Liver (tissue), 9 donors: ENCODE data around the gene SEMA4D. TPM values are rescaled to one million over a fixed set of nuclear protein-coding genes. Genes with fewer than 3 reads are reported as not detected.

Source experiments
- DNase-seq: peaks from one replicate; pipeline ENCODE4 v3.0.0-alpha.2; 2017; ENCODE audit warnings: low spot score
- H3K27ac ChIP-seq, 2 donors: one replicate each; pipeline ENCODE4 v1.7.0; 2013; ENCODE audit warnings: inconsistent platforms in 2 of 2, low read length in 2 of 2, control low read depth in 1 of 2, low read depth in 1 of 2, mild to moderate bottlenecking in 1 of 2
- H3K27me3 ChIP-seq, 4 donors: one replicate each; pipeline versions ENCODE4 v1.6.1 to v1.7.0; 2013; ENCODE audit warnings: low read length in 3 of 4, inconsistent platforms in 1 of 4, mild to moderate bottlenecking in 1 of 4, moderate library complexity in 1 of 4; ENCODE audit not compliant: control insufficient read depth in 4 of 4, insufficient read depth in 4 of 4
- H3K36me3 ChIP-seq, 4 donors: one replicate each; pipeline versions ENCODE4 v1.6.1 to v1.7.0; 2013; ENCODE audit warnings: low read length in 3 of 4, mild to moderate bottlenecking in 3 of 4, low read depth in 1 of 4, moderate library complexity in 1 of 4; ENCODE audit not compliant: control insufficient read depth in 4 of 4, insufficient read depth in 3 of 4
- H3K4me1 ChIP-seq, 4 donors: one replicate each; pipeline versions ENCODE4 v1.6.1 to v1.7.0; 2013; ENCODE audit warnings: low read length in 3 of 4, mild to moderate bottlenecking in 3 of 4, moderate library complexity in 1 of 4; ENCODE audit not compliant: control insufficient read depth in 4 of 4, insufficient read depth in 4 of 4
- H3K4me3 ChIP-seq, 3 donors: one replicate each; pipeline versions ENCODE4 v1.6.1 to v1.7.0; 2013; ENCODE audit warnings: low read length in 3 of 3, control low read depth in 1 of 3, low read depth in 1 of 3, mild to moderate bottlenecking in 1 of 3
- H3K9ac ChIP-seq, 2 donors: one replicate each; pipeline ENCODE4 v1.7.0; 2013; ENCODE audit warnings: low read length in 2 of 2, mild to moderate bottlenecking in 2 of 2, moderate library complexity in 2 of 2, control low read depth in 1 of 2, low read depth in 1 of 2
- H3K9me3 ChIP-seq, 4 donors: one replicate each; pipeline versions ENCODE4 v1.6.1 to v1.7.0; 2013; ENCODE audit warnings: low read length in 3 of 4; ENCODE audit not compliant: control insufficient read depth in 4 of 4
- ATF3 ChIP-seq: IDR thresholded peaks from 2 replicates; pipeline ENCODE4 v1.6.1; 2016; ENCODE audit warnings: antibody characterized with exemption
- EGR1 ChIP-seq, 2 donors: IDR thresholded peaks; 2 replicates each; pipeline ENCODE4 v1.6.1; 2016 to 2018; ENCODE audit warnings: antibody characterized with exemption in 2 of 2, low read depth in 2 of 2
- FOXA1 ChIP-seq: IDR thresholded peaks from 2 replicates; pipeline ENCODE4 v1.6.1; 2016; ENCODE audit warnings: antibody characterized with exemption
- FOXA2 ChIP-seq: IDR thresholded peaks from 2 replicates; pipeline ENCODE4 v1.6.1; 2016; ENCODE audit warnings: antibody characterized with exemption
- GABPA ChIP-seq, 2 donors: IDR thresholded peaks in 1 of 2; conservative IDR thresholded peaks in 1 of 2; 2 replicates each; pipeline ENCODE4 v1.6.1; 2016; ENCODE audit warnings: antibody characterized with exemption in 2 of 2, mild to moderate bottlenecking in 1 of 2, moderate library complexity in 1 of 2
- HNF4A ChIP-seq, 2 donors: conservative IDR thresholded peaks; 2 replicates each; pipeline ENCODE4 v1.6.1; 2016; ENCODE audit warnings: antibody characterized with exemption in 2 of 2, mild to moderate bottlenecking in 2 of 2
- HNF4G ChIP-seq: IDR thresholded peaks from 2 replicates; pipeline ENCODE4 v1.6.1; 2016; ENCODE audit warnings: antibody characterized with exemption
- JUND ChIP-seq, 2 donors: IDR thresholded peaks; 2 replicates each; pipeline ENCODE4 v1.6.1; 2016; ENCODE audit warnings: antibody characterized with exemption in 2 of 2
- NR2F2 ChIP-seq: IDR thresholded peaks from 2 replicates; pipeline ENCODE4 v1.6.1; 2016; ENCODE audit warnings: antibody characterized with exemption
- RAD21 ChIP-seq, 2 donors: IDR thresholded peaks; 2 replicates each; pipeline ENCODE4 v1.6.1; 2016; ENCODE audit warnings: antibody characterized with exemption in 2 of 2, mild to moderate bottlenecking in 2 of 2
- RXRA ChIP-seq, 2 donors: IDR thresholded peaks; 2 replicates each; pipeline ENCODE4 v1.6.1; 2017 to 2018; ENCODE audit warnings: antibody characterized with exemption in 2 of 2, mild to moderate bottlenecking in 1 of 2
- SP1 ChIP-seq: IDR thresholded peaks from 2 replicates; pipeline ENCODE4 v1.6.1; 2018; ENCODE audit warnings: antibody characterized with exemption, mild to moderate bottlenecking
- TAF1 ChIP-seq: conservative IDR thresholded peaks from 2 replicates; pipeline ENCODE4 v1.6.1; 2016; ENCODE audit warnings: antibody characterized with exemption, mild to moderate bottlenecking
- YY1 ChIP-seq: IDR thresholded peaks from 2 replicates; pipeline ENCODE4 v1.6.1; 2016; ENCODE audit warnings: antibody characterized with exemption, mild to moderate bottlenecking
- WGBS: extraction: QIAGEN DNeasy Blood & Tissue Kit; methylation state at CpG from one replicate; pipeline ENCODE4 v1.1.7; 2013; 5-methylcytosine and 5-hydroxymethylcytosine counted together
- polyA plus RNA-seq, 2 donors: library from polyadenylated mRNA; stranded (reverse) in 1 of 2; unstranded in 1 of 2; fragments of 200-250 nt in 1 of 2; fragments of >200 nt in 1 of 2; fragmentation: Nextera tagmentation in 1 of 2; extraction: Ambion mirVana in 1 of 2; gene quantifications; one replicate each; pipeline versions ENCODE4 v1.2.1 to v1.2.3, GENCODE V29; 2013 to 2015
- total RNA-seq, 2 donors: library from RNA; depleted of rRNA; stranded (reverse); fragments of >200 nt; gene quantifications; one replicate each; pipeline ENCODE4 v1.2.3, GENCODE V29; 2014
- TF ChIP-seq, protein P1 (sequence below): IDR thresholded peaks from 2 replicates; pipeline ENCODE4 v1.6.1; 2016; ENCODE audit warnings: antibody characterized with exemption
- TF ChIP-seq, protein P2 (sequence below): IDR thresholded peaks from 2 replicates; pipeline ENCODE4 v1.6.1; 2016; ENCODE audit warnings: antibody characterized with exemption
- TF ChIP-seq, protein P3 (sequence below): IDR thresholded peaks from 2 replicates; pipeline ENCODE4 v1.6.1; 2016; ENCODE audit warnings: antibody characterized with exemption, mild to moderate bottlenecking
- TF ChIP-seq, protein P4 (sequence below): fragments of 150-350 bp; IDR thresholded peaks from 2 replicates; pipeline ENCODE4 v1.5.1; 2017; ENCODE audit warnings: improper control_type of control experiment, low read depth, low read length; ENCODE audit not compliant: missing input control
- donor health status: healthy.
- donor health status: healthy.
- donor health status: healthy.
- donor health status: healthy.
- donor health status: healthy.

Gene SEMA4D
- total and polyA plus RNA-seq, 4 donors = 1.4 to 12.0 (median 4.1) TPM

- DNase-seq = no peak
- H3K9ac ChIP-seq = no peak overlapping the region
- WGBS = 87% methylated on average over 3 of the region's 3 CpGs
- H3K27me3 ChIP-seq = no peaks in the 10 kb centered on the region
- H3K4me3 ChIP-seq = no peak overlapping the region
- TF ChIP-seq, protein P1, sequence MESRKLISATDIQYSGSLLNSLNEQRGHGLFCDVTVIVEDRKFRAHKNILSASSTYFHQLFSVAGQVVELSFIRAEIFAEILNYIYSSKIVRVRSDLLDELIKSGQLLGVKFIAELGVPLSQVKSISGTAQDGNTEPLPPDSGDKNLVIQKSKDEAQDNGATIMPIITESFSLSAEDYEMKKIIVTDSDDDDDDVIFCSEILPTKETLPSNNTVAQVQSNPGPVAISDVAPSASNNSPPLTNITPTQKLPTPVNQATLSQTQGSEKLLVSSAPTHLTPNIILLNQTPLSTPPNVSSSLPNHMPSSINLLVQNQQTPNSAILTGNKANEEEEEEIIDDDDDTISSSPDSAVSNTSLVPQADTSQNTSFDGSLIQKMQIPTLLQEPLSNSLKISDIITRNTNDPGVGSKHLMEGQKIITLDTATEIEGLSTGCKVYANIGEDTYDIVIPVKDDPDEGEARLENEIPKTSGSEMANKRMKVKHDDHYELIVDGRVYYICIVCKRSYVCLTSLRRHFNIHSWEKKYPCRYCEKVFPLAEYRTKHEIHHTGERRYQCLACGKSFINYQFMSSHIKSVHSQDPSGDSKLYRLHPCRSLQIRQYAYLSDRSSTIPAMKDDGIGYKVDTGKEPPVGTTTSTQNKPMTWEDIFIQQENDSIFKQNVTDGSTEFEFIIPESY = no peak
- TF ChIP-seq TAF1 = no peak
- TF ChIP-seq SP1 = no peak
- no peak for TF ChIP-seq GABPA (IDR thresholded peaks at IDR 0.05 in 1 of 2, conservative IDR thresholded peaks at IDR 0.05 in 1 of 2)
- TF ChIP-seq FOXA2 = no peak
- TF ChIP-seq RAD21 (IDR thresholded peaks at IDR 0.05) = no peak
- TF ChIP-seq, protein P2, sequence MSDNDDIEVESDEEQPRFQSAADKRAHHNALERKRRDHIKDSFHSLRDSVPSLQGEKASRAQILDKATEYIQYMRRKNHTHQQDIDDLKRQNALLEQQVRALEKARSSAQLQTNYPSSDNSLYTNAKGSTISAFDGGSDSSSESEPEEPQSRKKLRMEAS = no peak
- no peak for TF ChIP-seq HNF4G
- TF ChIP-seq, protein P3, sequence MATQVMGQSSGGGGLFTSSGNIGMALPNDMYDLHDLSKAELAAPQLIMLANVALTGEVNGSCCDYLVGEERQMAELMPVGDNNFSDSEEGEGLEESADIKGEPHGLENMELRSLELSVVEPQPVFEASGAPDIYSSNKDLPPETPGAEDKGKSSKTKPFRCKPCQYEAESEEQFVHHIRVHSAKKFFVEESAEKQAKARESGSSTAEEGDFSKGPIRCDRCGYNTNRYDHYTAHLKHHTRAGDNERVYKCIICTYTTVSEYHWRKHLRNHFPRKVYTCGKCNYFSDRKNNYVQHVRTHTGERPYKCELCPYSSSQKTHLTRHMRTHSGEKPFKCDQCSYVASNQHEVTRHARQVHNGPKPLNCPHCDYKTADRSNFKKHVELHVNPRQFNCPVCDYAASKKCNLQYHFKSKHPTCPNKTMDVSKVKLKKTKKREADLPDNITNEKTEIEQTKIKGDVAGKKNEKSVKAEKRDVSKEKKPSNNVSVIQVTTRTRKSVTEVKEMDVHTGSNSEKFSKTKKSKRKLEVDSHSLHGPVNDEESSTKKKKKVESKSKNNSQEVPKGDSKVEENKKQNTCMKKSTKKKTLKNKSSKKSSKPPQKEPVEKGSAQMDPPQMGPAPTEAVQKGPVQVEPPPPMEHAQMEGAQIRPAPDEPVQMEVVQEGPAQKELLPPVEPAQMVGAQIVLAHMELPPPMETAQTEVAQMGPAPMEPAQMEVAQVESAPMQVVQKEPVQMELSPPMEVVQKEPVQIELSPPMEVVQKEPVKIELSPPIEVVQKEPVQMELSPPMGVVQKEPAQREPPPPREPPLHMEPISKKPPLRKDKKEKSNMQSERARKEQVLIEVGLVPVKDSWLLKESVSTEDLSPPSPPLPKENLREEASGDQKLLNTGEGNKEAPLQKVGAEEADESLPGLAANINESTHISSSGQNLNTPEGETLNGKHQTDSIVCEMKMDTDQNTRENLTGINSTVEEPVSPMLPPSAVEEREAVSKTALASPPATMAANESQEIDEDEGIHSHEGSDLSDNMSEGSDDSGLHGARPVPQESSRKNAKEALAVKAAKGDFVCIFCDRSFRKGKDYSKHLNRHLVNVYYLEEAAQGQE = no peak
- no peak for TF ChIP-seq ATF3
- no peak for TF ChIP-seq YY1
- no peak for TF ChIP-seq HNF4A (conservative IDR thresholded peaks at IDR 0.05)
- TF ChIP-seq RXRA (IDR thresholded peaks at IDR 0.05) = no peak
- TF ChIP-seq FOXA1 = no peak
- no peak for TF ChIP-seq NR2F2
- TF ChIP-seq JUND (IDR thresholded peaks at IDR 0.05) = no peak
- TF ChIP-seq, protein P4, sequence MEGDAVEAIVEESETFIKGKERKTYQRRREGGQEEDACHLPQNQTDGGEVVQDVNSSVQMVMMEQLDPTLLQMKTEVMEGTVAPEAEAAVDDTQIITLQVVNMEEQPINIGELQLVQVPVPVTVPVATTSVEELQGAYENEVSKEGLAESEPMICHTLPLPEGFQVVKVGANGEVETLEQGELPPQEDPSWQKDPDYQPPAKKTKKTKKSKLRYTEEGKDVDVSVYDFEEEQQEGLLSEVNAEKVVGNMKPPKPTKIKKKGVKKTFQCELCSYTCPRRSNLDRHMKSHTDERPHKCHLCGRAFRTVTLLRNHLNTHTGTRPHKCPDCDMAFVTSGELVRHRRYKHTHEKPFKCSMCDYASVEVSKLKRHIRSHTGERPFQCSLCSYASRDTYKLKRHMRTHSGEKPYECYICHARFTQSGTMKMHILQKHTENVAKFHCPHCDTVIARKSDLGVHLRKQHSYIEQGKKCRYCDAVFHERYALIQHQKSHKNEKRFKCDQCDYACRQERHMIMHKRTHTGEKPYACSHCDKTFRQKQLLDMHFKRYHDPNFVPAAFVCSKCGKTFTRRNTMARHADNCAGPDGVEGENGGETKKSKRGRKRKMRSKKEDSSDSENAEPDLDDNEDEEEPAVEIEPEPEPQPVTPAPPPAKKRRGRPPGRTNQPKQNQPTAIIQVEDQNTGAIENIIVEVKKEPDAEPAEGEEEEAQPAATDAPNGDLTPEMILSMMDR = no peak
- TF ChIP-seq EGR1 (IDR thresholded peaks at IDR 0.05; ENCODE audit: low read depth in 2 of 2) = no peak
- peaks cover 0 to 6% (median 6%) of the 10 kb centered on the region in 4 donors for H3K4me1 ChIP-seq
- no peaks in the 10 kb centered on the region for H3K36me3 ChIP-seq
- no peak overlapping the region for H3K27ac ChIP-seq
- H3K9me3 ChIP-seq = no peaks in the 10 kb centered on the region
These were observed 23.0 kb downstream of the SEMA4D start for GRCh38 chr9:89474939-89475338.
